HG02981 (cell line): ENCODE results near the gene CACNA2D1.
"Not testable (repeated sequence)": the region's sequence is repeated elsewhere in the genome, so short reads cannot be mapped to it uniquely, and the experiment has no call there.

ENCODE experiments used
- ATAC-seq: cut with Tn5 transposase; IDR thresholded peaks from one replicate; pipeline ENCODE4 v1.9.1; 2021; ENCODE audit warnings: mild to moderate bottlenecking, moderate library complexity; ENCODE audit not compliant: unreplicated experiment

The CACNA2D1 gene

DNA sequence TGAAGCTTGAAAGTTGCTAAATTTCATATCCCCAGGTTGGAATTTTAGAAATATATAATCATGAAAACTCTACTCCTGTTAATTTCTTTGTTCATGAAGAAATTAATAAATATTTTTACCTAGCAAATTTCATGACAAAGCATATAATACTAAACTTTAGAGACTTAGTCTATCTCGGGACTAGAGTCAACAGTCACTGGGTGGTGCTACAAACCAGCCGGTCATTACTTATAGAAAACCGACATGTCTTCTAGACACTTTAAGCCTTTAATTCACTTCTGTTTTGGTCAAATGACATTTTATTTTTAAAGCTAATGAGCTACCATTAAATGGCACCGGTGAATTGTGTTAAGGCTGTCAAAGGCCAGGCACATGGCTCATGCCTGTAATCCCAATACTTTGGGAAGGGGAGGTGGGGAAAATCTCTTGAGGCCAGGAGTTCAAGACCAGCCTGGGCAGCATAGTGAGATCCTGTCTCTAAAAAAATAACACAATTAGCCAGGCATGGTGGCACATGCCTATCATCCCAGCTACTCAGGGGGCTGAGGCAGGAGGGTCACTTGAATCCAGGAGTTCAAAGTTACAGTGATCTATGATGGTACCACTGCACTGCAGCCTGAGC is 270.1 kb downstream of the CACNA2D1 start:
- ATAC-seq, result no peak

GRCh38 chr7:82172881-82173280 is 270.7 kb downstream of the CACNA2D1 start:
- no peak for ATAC-seq

GRCh38 chr7:82172017-82172416 is 271.6 kb downstream of the CACNA2D1 start:
- no peak for ATAC-seq

- no peak for ATAC-seq
Measured at GRCh38 chr7:82167558-82168314, 275.8 kb downstream of the CACNA2D1 start.

DNA sequence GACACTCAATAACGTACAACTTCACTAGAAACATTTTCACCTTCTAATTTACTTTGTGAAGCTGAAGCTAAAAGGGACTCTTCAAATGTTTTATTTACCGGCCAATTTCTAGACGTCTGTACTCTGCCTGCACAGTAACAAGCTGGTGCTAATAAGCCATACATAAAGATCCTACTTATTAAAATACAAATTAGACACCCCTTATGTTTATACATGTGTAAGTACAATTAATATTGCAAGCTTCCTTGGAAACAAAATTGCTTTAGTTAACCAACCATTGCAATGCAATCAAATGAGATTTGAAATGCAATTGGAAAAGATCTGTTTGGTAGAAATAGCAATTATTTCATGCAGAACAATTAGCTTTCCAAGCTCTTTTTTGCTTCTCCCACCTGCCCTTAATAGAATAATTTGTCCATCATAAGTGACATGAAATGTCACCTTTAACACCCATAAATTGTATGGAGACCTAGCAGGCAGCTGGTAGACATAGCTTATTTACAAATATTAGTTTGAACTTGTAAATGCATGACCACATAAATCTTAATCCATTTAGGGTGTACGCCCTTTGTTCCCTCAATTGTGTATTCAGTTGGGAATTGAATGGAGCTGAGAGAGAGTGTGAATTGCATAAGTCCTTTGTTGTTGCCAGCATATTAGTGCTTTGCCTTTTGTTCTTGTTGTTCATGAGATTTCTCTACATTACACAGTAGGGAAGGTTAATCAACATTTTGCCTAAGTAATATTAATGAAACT is 277.1 kb downstream of the CACNA2D1 start:
- no peak for ATAC-seq

- no peak for ATAC-seq
Measured at GRCh38 chr7:82164813-82165212, 278.8 kb downstream of the CACNA2D1 start.

- no peak for ATAC-seq
Measured at GRCh38 chr7:82164410-82164809, 279.2 kb downstream of the CACNA2D1 start.

DNA sequence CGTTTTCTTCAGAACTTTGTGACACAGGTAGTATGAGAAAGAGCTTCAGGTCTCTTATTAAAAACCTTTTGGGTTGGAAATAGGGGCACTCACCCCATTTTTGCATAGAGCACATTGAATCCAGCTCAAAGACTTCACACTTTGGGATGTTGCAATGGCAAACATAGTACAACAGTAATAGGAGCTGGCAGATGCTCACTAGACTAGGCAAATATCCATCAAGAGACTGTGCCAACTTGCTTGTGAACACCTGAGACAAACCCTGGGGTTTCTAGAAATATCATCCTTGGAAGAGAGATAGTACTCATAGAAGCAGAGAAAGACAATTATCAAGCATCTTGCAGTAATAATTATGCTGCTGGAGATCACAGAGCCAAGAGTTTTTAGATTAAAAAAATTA is 280.0 kb downstream of the CACNA2D1 start:
- ATAC-seq, result no peak

DNA sequence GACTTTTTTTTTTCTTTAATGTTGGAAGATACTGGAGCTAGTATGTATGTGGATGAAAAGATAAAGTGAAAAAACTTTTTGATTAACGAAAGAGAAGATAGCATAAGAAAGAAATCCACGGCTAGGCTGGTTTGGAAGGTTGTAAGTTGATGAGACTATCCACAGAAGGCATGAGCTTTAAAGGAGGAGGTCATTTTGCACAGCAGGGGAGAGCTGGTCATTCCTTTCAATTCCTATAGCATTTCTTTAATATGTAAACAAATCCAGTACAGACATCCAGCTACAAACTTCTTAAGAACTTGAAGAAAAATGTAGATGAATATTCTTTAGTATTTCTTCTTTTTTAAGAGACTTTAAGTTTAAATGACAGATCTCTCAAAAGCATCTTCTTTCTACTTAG is 281.3 kb downstream of the CACNA2D1 start:
- ATAC-seq, result no peak

DNA sequence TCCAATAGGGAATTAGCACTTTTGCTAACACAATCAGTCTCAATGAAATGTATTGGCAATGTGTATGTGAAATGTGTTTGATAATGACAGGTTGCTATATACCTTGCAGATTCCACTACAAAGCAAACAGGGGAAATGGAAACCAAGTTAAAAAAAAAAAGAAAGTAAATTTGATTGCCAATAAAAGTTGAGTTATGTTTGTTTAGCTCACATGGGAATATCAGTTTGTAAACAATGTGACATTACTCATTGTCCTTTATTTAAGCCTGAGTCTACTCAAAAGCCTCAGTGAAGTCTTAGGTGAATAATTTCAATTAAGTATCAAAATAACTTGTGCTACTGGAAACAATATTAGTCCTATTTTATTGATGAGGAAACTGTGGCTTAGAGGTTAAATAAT is 285.2 kb downstream of the CACNA2D1 start:
- ATAC-seq, result no peak

GRCh38 chr7:82156893-82157292 is 286.7 kb downstream of the CACNA2D1 start:
- no peak for ATAC-seq

DNA sequence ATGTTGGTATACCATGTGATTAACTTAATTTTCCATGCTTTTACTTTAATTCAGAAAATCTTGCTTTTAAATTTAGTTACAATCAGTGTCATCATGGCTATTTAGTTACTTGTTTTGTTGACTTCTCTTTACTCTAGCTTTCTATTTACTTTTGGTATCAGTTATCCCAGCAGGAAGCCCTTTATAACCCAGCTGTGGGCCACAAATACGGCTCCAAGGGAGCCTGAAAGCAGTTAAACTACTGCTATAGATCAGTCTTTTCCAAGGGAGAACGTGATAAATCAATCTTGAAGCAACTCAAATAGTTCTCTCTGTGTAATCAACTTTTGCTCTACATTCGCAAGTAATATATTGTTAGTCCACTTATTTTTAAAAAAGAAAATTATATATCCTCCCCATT is 287.4 kb downstream of the CACNA2D1 start:
- no peak for ATAC-seq

DNA sequence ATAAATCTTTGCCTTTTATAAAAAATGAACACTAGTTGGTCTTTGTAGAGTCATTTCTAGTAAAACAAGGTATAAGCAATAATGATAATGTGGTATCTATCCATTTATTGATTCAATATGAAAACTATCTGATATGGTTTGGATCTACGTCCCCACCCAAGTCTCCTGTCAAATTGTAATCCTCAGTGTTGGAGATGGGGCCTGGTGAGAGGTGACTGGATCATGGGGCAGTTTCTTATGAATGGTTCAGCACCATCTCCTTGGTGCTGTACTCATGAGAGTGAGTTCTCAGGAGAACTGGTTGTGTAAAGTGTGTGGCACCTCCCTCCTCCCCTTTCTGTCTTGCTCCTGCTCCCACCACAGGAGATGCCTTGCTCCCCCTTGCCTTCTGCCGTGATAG is 288.8 kb downstream of the CACNA2D1 start:
- ATAC-seq, result no peak

GRCh38 chr7:82153776-82154175 is 289.8 kb downstream of the CACNA2D1 start:
- no peak for ATAC-seq

- ATAC-seq, result no peak
Measured at GRCh38 chr7:82152858-82153257, 290.7 kb downstream of the CACNA2D1 start.

GRCh38 chr7:82146491-82146890 is 297.1 kb downstream of the CACNA2D1 start:
- ATAC-seq, result no peak

DNA sequence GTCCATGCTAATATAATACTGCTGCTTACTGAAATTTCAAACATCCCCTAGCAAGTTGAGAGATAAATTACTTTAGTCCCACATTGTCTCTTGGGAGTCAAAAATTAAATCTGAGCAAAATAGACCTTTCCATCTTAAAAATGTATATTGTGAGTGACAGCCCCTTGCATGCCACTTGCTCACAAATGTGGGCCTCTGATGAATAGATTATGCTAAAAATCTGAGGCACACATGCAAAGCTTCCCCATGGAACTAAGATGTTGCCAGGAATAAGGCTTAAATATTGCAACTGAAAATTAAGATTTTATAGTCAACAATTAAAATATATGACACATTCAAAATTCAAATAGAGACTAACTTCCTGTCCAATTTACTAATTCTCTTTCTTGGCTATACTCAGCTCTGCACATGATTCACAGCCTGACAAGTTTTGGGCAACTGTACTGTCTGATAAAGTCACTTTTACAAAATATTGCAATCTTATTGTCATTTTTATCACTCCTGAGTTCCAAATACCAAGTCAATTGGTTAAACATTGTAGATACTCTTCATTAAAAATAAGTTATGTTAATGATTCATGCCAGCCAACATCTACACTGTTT is 301.2 kb downstream of the CACNA2D1 start:
- ATAC-seq, result no peak

DNA sequence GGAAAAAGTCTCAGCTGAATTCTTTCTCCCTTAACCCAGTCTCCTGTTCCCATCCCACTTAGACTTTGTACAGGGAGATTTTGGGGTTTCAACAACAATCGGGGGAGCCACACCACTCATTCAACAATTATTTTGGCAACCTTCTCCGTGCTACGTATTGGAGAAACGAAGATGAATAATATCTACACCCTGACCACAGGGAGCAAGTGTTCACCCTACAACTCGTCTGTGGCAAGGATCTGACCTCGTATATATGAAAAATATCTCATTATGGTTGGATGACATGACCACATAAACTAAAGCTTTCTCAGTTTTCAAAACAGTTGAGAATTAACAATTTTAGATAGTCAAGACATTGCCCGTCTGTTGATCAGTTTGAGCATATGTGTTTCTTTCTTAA is 302.1 kb downstream of the CACNA2D1 start:
- no peak for ATAC-seq

- not testable (repeated sequence) for ATAC-seq
Measured at GRCh38 chr7:82140608-82141007, 303.0 kb downstream of the CACNA2D1 start.

GRCh38 chr7:82131215-82131614 is 312.4 kb downstream of the CACNA2D1 start:
- no peak for ATAC-seq

- no peak for ATAC-seq
Measured at GRCh38 chr7:82129091-82129490, 314.5 kb downstream of the CACNA2D1 start.

DNA sequence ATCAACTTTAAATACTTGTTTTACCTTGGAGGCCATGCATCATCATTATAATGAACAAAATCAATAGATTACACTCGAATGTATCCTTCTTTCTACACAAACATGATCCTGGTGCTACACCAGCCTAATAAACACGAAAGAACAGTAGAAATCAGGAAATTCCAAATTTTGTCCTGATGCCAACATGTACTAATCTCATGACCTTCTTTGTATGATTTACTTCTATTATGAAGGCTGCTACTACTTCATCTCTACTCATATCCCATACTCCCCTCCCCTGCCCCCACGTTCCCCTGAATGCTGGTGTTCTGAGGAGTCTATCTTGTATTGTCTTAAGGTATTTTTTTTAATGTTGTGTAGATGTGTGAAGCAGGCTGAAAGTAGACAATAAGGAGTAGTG is 315.0 kb downstream of the CACNA2D1 start:
- ATAC-seq, result no peak
